ENCODE measurements around the gene PSEN1. TPM values are rescaled to one million over a fixed set of nuclear protein-coding genes. Genes with fewer than 3 reads are reported as not detected.

PSEN1 gene
- polyA plus RNA-seq (2013), result 29.7 TPM

- Histone ChIP-seq H3K4me3 (ENCODE audit: control insufficient read depth in 1 of 7, extremely low read depth in 1 of 7, insufficient read depth in 4 of 7, low read depth in 2 of 7, low read length in 6 of 7) (peak within 1 kb of the TSS; percentile 52 to 87 (median 84)), H3K36me3 (ENCODE audit: control insufficient read depth in 4 of 4, insufficient read depth in 4 of 4, low read length in 3 of 4) (peaks cover 0 to 3% (median 0%) of the 10 kb centered on the region in 4 experiments), H3K27me3 (replicated peaks in 2 of 5; ENCODE audit: control insufficient read depth in 4 of 5, insufficient read depth in 5 of 5, low read length in 4 of 5) (no peaks in the 10 kb centered on the region), H3K27ac (ENCODE audit: insufficient read depth in 1 of 2, low read depth in 1 of 2, low read length in 2 of 2, poor library complexity in 1 of 2, severe bottlenecking in 2 of 2) (peak within 1 kb of the TSS; percentile 89 to 94), H3K9me3 (ENCODE audit: control extremely low read depth in 1 of 5, control insufficient read depth in 4 of 5, insufficient read depth in 2 of 5, low read depth in 1 of 5, low read length in 4 of 5) (peaks cover 0 to 6% (median 3%) of the 10 kb centered on the region in 5 experiments), H3K4me1 (ENCODE audit: control extremely low read depth in 1 of 4, control insufficient read depth in 4 of 4, insufficient read depth in 4 of 4, low read length in 3 of 4) (peaks cover 5 to 17% (median 11%) of the 10 kb centered on the region in 4 experiments)
- POLR2A ChIA-PET, result interaction anchor here (0.6 to 1.1 kb wide), 4 partner anchors 16 to 541 kb away, joined by 3 read pairs; partner anchors contain the start of gene RBM25
- peak; percentile 95 to 98 (median 98) for DNase-seq
- WGBS (ENCODE audit: insufficient coverage), result under 1% methylated on average over 69 of the region's 71 CpGs
- CTCF ChIA-PET, result interaction anchor here (0.7 to 1.2 kb wide), 3 partner anchors 9 to 111 kb away, joined by 3 to 5 read pairs (median 3); no protein-coding TSS in a partner anchor
Measured at GRCh38 chr14:73136387-73137225, at the start of gene PSEN1. PSEN1 (plus strand) TSS chr14:73136507; CDS start chr14:73148020, 11,513 bp downstream.

- no peak overlapping the region for H3K4me3 ChIP-seq (ENCODE audit: control insufficient read depth in 1 of 7, extremely low read depth in 1 of 7, insufficient read depth in 4 of 7, low read depth in 2 of 7, low read length in 6 of 7)
- no peak overlapping the region for H3K27ac ChIP-seq (ENCODE audit: insufficient read depth in 1 of 2, low read depth in 1 of 2, low read length in 2 of 2, poor library complexity in 1 of 2, severe bottlenecking in 2 of 2)
- H3K9me3 ChIP-seq (ENCODE audit: control extremely low read depth in 1 of 5, control insufficient read depth in 4 of 5, insufficient read depth in 2 of 5, low read depth in 1 of 5, low read length in 4 of 5), result no peaks in the 10 kb centered on the region
- peaks cover 16 to 64% (median 41%) of the 10 kb centered on the region in 4 experiments for H3K36me3 ChIP-seq (ENCODE audit: control insufficient read depth in 4 of 4, insufficient read depth in 4 of 4, low read length in 3 of 4)
- DNase-seq, result no peak
- 100% methylated on average over 1 of the region's 2 CpGs for WGBS (ENCODE audit: insufficient coverage)
- CTCF ChIA-PET, result interaction anchor here (0.8 kb wide), 1 partner anchor 10 kb away, joined by 3 read pairs; no protein-coding TSS in a partner anchor
- no peaks in the 10 kb centered on the region for H3K27me3 ChIP-seq (replicated peaks in 2 of 5; ENCODE audit: control insufficient read depth in 4 of 5, insufficient read depth in 5 of 5, low read length in 4 of 5)
- H3K4me1 ChIP-seq (ENCODE audit: control extremely low read depth in 1 of 4, control insufficient read depth in 4 of 4, insufficient read depth in 4 of 4, low read length in 3 of 4), result no peaks in the 10 kb centered on the region
- POLR2A ChIA-PET, result no interaction called here
Measured at GRCh38 chr14:73091044-73091443, 45.3 kb upstream of the PSEN1 start.

- Histone ChIP-seq H3K4me3 (ENCODE audit: control insufficient read depth in 1 of 7, extremely low read depth in 1 of 7, insufficient read depth in 4 of 7, low read depth in 2 of 7, low read length in 6 of 7) (no peak overlapping the region), H3K36me3 (ENCODE audit: control insufficient read depth in 4 of 4, insufficient read depth in 4 of 4, low read length in 3 of 4) (peaks cover 23 to 69% (median 47%) of the 10 kb centered on the region in 4 experiments), H3K27me3 (replicated peaks in 2 of 5; ENCODE audit: control insufficient read depth in 4 of 5, insufficient read depth in 5 of 5, low read length in 4 of 5) (no peaks in the 10 kb centered on the region), H3K9me3 (ENCODE audit: control extremely low read depth in 1 of 5, control insufficient read depth in 4 of 5, insufficient read depth in 2 of 5, low read depth in 1 of 5, low read length in 4 of 5) (no peaks in the 10 kb centered on the region), H3K4me1 (ENCODE audit: control extremely low read depth in 1 of 4, control insufficient read depth in 4 of 4, insufficient read depth in 4 of 4, low read length in 3 of 4) (no peaks in the 10 kb centered on the region), H3K27ac (ENCODE audit: insufficient read depth in 1 of 2, low read depth in 1 of 2, low read length in 2 of 2, poor library complexity in 1 of 2, severe bottlenecking in 2 of 2) (no peak overlapping the region)
- POLR2A ChIA-PET, result no interaction called here
- DNase-seq, result no peak
- CTCF ChIA-PET, result interaction anchor here (0.9 kb wide), 1 partner anchor 9 kb away, joined by 4 read pairs; no protein-coding TSS in a partner anchor
- WGBS (ENCODE audit: insufficient coverage), result 94% methylated on average over 11 of the region's 11 CpGs
Measured at GRCh38 chr14:73097421-73097820, 38.9 kb upstream of the PSEN1 start.

- 94% methylated on average over 3 of the region's 4 CpGs for WGBS (ENCODE audit: insufficient coverage)
Measured at GRCh38 chr14:73100334-73100733, 36.0 kb upstream of the PSEN1 start.

GRCh38 chr14:73102806-73103497 is 33.4 kb upstream of the PSEN1 start:
- Histone ChIP-seq H3K36me3 (ENCODE audit: control insufficient read depth in 4 of 4, insufficient read depth in 4 of 4, low read length in 3 of 4) (peaks cover 24 to 86% (median 56%) of the 10 kb centered on the region in 4 experiments), H3K27me3 (replicated peaks in 2 of 5; ENCODE audit: control insufficient read depth in 4 of 5, insufficient read depth in 5 of 5, low read length in 4 of 5) (no peaks in the 10 kb centered on the region), H3K27ac (ENCODE audit: insufficient read depth in 1 of 2, low read depth in 1 of 2, low read length in 2 of 2, poor library complexity in 1 of 2, severe bottlenecking in 2 of 2) (no peak overlapping the region), H3K4me3 (ENCODE audit: control insufficient read depth in 1 of 7, extremely low read depth in 1 of 7, insufficient read depth in 4 of 7, low read depth in 2 of 7, low read length in 6 of 7) (no peak overlapping the region), H3K9me3 (ENCODE audit: control extremely low read depth in 1 of 5, control insufficient read depth in 4 of 5, insufficient read depth in 2 of 5, low read depth in 1 of 5, low read length in 4 of 5) (no peaks in the 10 kb centered on the region), H3K4me1 (ENCODE audit: control extremely low read depth in 1 of 4, control insufficient read depth in 4 of 4, insufficient read depth in 4 of 4, low read length in 3 of 4) (no peaks in the 10 kb centered on the region)
- ChIA-PET POLR2A (interaction anchor here (0.6 kb wide), 1 partner anchor 16 kb away, joined by 4 read pairs; no protein-coding TSS in a partner anchor), CTCF (no interaction called here)
- 97% methylated on average over 24 of the region's 27 CpGs for WGBS (ENCODE audit: insufficient coverage)
- DNase-seq, result no peak

More at GRCh38 chr14:73100334-73100733, 36.0 kb upstream of the PSEN1 start:
- DNase-seq, result no peak
- Histone ChIP-seq H3K9me3 (ENCODE audit: control extremely low read depth in 1 of 5, control insufficient read depth in 4 of 5, insufficient read depth in 2 of 5, low read depth in 1 of 5, low read length in 4 of 5) (no peaks in the 10 kb centered on the region), H3K4me1 (ENCODE audit: control extremely low read depth in 1 of 4, control insufficient read depth in 4 of 4, insufficient read depth in 4 of 4, low read length in 3 of 4) (no peaks in the 10 kb centered on the region), H3K27ac (ENCODE audit: insufficient read depth in 1 of 2, low read depth in 1 of 2, low read length in 2 of 2, poor library complexity in 1 of 2, severe bottlenecking in 2 of 2) (no peak overlapping the region), H3K4me3 (ENCODE audit: control insufficient read depth in 1 of 7, extremely low read depth in 1 of 7, insufficient read depth in 4 of 7, low read depth in 2 of 7, low read length in 6 of 7) (no peak overlapping the region), H3K36me3 (ENCODE audit: control insufficient read depth in 4 of 4, insufficient read depth in 4 of 4, low read length in 3 of 4) (peaks cover 32 to 84% (median 59%) of the 10 kb centered on the region in 4 experiments), H3K27me3 (replicated peaks in 2 of 5; ENCODE audit: control insufficient read depth in 4 of 5, insufficient read depth in 5 of 5, low read length in 4 of 5) (no peaks in the 10 kb centered on the region)
- ChIA-PET POLR2A (interaction anchor here (0.6 to 0.7 kb wide), 2 partner anchors 15 to 294 kb away, joined by 3 to 9 read pairs; no protein-coding TSS in a partner anchor), CTCF (interaction anchor here (0.6 to 1.3 kb wide), 2 partner anchors 11 to 19 kb away, joined by 3 read pairs; no protein-coding TSS in a partner anchor)

- no peaks in the 10 kb centered on the region for H3K4me1 ChIP-seq (ENCODE audit: control extremely low read depth in 1 of 4, control insufficient read depth in 4 of 4, insufficient read depth in 4 of 4, low read length in 3 of 4)
- peaks cover 34 to 85% (median 57%) of the 10 kb centered on the region in 4 experiments for H3K36me3 ChIP-seq (ENCODE audit: control insufficient read depth in 4 of 4, insufficient read depth in 4 of 4, low read length in 3 of 4)
- POLR2A ChIA-PET, result no interaction called here
- DNase-seq, result no peak
- H3K27me3 ChIP-seq (replicated peaks in 2 of 5; ENCODE audit: control insufficient read depth in 4 of 5, insufficient read depth in 5 of 5, low read length in 4 of 5), result no peaks in the 10 kb centered on the region
- no peaks in the 10 kb centered on the region for H3K9me3 ChIP-seq (ENCODE audit: control extremely low read depth in 1 of 5, control insufficient read depth in 4 of 5, insufficient read depth in 2 of 5, low read depth in 1 of 5, low read length in 4 of 5)
- no peak overlapping the region for H3K4me3 ChIP-seq (ENCODE audit: control insufficient read depth in 1 of 7, extremely low read depth in 1 of 7, insufficient read depth in 4 of 7, low read depth in 2 of 7, low read length in 6 of 7)
- 100% methylated on average over 1 of the region's 3 CpGs for WGBS (ENCODE audit: insufficient coverage)
- no peak overlapping the region for H3K27ac ChIP-seq (ENCODE audit: insufficient read depth in 1 of 2, low read depth in 1 of 2, low read length in 2 of 2, poor library complexity in 1 of 2, severe bottlenecking in 2 of 2)
- CTCF ChIA-PET, result no interaction called here
Measured at GRCh38 chr14:73105050-73105449, 31.3 kb upstream of the PSEN1 start.

Measured in common myeloid progenitor, CD34-positive (primary cell).